Chondrocyte (in vitro differentiated cells): Measurements from ENCODE around the gene GABARAPL2. TPM values are rescaled to one million over a fixed set of nuclear protein-coding genes. Genes with fewer than 3 reads are reported as not detected.

Experiments used
- DNase-seq: peaks from one replicate; pipeline ENCODE4 v3.0.0; 2021; ENCODE audit warnings: mixed read lengths, low spot score
- H3K27ac Mint-ChIP-seq: one replicate; pipeline ENCODE4 v1.8.0; 2021; ENCODE audit warnings: mild to moderate bottlenecking, moderate library complexity, mixed read lengths; ENCODE audit not compliant: unreplicated experiment
- H3K27me3 Mint-ChIP-seq: 2 replicates; pipeline ENCODE4 v1.8.0; 2021; ENCODE audit warnings: low read depth, mixed read lengths
- H3K36me3 Mint-ChIP-seq: 2 replicates; pipeline ENCODE4 v1.8.0; 2021; ENCODE audit warnings: low read depth, mixed read lengths
- H3K4me1 Mint-ChIP-seq: 2 replicates; pipeline ENCODE4 v1.8.0; 2021; ENCODE audit warnings: low read depth, mild to moderate bottlenecking, mixed read lengths
- H3K4me3 Mint-ChIP-seq: one replicate; pipeline ENCODE4 v1.8.0; 2021; ENCODE audit warnings: mild to moderate bottlenecking, moderate library complexity, mixed read lengths; ENCODE audit not compliant: unreplicated experiment
- H3K9me3 Mint-ChIP-seq: 2 replicates; pipeline ENCODE4 v1.8.0; 2021; ENCODE audit warnings: low read depth, mixed read lengths
- CTCF ChIP-seq: fragments of 200-600 bp; sonication (generic); IDR thresholded peaks from 2 replicates; pipeline ENCODE4 v1.5.0; 2021; ENCODE audit warnings: antibody characterized with exemption, mild to moderate bottlenecking, moderate library complexity
- total RNA-seq: library from RNA; stranded (reverse); gene quantifications from 3 replicates; pipeline ENCODE4 v1.2.1, GENCODE V29; 2021

Gene GABARAPL2
- total RNA-seq, 1 donor from 2014 or later, result 64.5 TPM

GRCh38 chr16:75556431-75556950, 9.7 kb upstream of the GABARAPL2 start:
- TF ChIP-seq CTCF, result no peak
- Mint-ChIP-seq H3K4me3 (peak overlapping the region; percentile 95), H3K27me3 (no peaks in the 10 kb centered on the region), H3K4me1 (peaks cover 19% of the 10 kb centered on the region), H3K9me3 (no peaks in the 10 kb centered on the region), H3K27ac (peak overlapping the region; percentile 99), H3K36me3 (no peaks in the 10 kb centered on the region)
- DNase-seq, result no peak

- Mint-ChIP-seq H3K9me3 (no peaks in the 10 kb centered on the region), H3K4me3 (no peak overlapping the region), H3K27ac (no peak overlapping the region)
These were observed 7.3 kb upstream of the GABARAPL2 start for GRCh38 chr16:75558846-75559401.

GRCh38 chr16:75559564-75560372, 6.4 kb upstream of the GABARAPL2 start:
- peak overlapping the region; percentile 35 for H3K4me3 Mint-ChIP-seq
- H3K27me3 Mint-ChIP-seq, result peaks cover 6% of the 10 kb centered on the region
- H3K36me3 Mint-ChIP-seq, result no peaks in the 10 kb centered on the region
- no peaks in the 10 kb centered on the region for H3K9me3 Mint-ChIP-seq
- peak overlapping the region; percentile 76 for H3K27ac Mint-ChIP-seq
- TF ChIP-seq CTCF, result no peak
- H3K4me1 Mint-ChIP-seq, result peaks cover 15% of the 10 kb centered on the region
- no peak for DNase-seq

More at GRCh38 chr16:75558846-75559401, 7.3 kb upstream of the GABARAPL2 start:
- TF ChIP-seq CTCF, result no peak
- H3K36me3 Mint-ChIP-seq, result no peaks in the 10 kb centered on the region
- DNase-seq, result no peak
- peaks cover 5% of the 10 kb centered on the region for H3K27me3 Mint-ChIP-seq
- peaks cover 19% of the 10 kb centered on the region for H3K4me1 Mint-ChIP-seq

GRCh38 chr16:75565640-75566039, 539 bp upstream of the GABARAPL2 start:
- TF ChIP-seq CTCF, result no peak
- peak; percentile 4 for DNase-seq
- Mint-ChIP-seq H3K9me3 (no peaks in the 10 kb centered on the region), H3K4me3 (peak overlapping the region; percentile 99), H3K4me1 (peaks cover 23% of the 10 kb centered on the region), H3K27ac (peak overlapping the region; percentile 92), H3K27me3 (peaks cover 6% of the 10 kb centered on the region), H3K36me3 (no peaks in the 10 kb centered on the region)

GRCh38 chr16:75566758-75567255, 628 bp downstream of the GABARAPL2 start:
- TF ChIP-seq CTCF, result no peak
- peaks cover 6% of the 10 kb centered on the region for H3K27me3 Mint-ChIP-seq
- peaks cover 3% of the 10 kb centered on the region for H3K36me3 Mint-ChIP-seq
- peak; percentile 49 for DNase-seq
- peak overlapping the region; percentile 71 for H3K27ac Mint-ChIP-seq
- H3K4me1 Mint-ChIP-seq, result peaks cover 23% of the 10 kb centered on the region
- H3K4me3 Mint-ChIP-seq, result peak overlapping the region; percentile 99
- H3K9me3 Mint-ChIP-seq, result no peaks in the 10 kb centered on the region
